Activated CD4-positive, alpha-beta T cell treated with anti-CD3 and anti-CD28 coated beads, Interleukin-2, amount 10 ng/mL, durations not matched to agents 24 days and 14 days (primary cell): Measurements from ENCODE around the gene ABI3BP. TPM values are rescaled to one million over a fixed set of nuclear protein-coding genes. Genes with fewer than 3 reads are reported as not detected.
"Not testable (repeated sequence)": the region's sequence is repeated elsewhere in the genome, so short reads cannot be mapped to it uniquely, and the experiment has no call there.

Experiments used
- DNase-seq: peaks from one replicate; pipeline ENCODE4 v3.0.0; 2022
- H3K27ac Mint-ChIP-seq: one replicate; pipeline ENCODE4 v1.8.0; 2022; ENCODE audit warnings: mild to moderate bottlenecking, mixed read lengths
- H3K27me3 Mint-ChIP-seq: one replicate; pipeline ENCODE4 v1.8.0; 2022; ENCODE audit warnings: mixed read lengths
- H3K36me3 Mint-ChIP-seq: one replicate; pipeline ENCODE4 v1.8.0; 2022; ENCODE audit warnings: low read depth, mild to moderate bottlenecking, mixed read lengths
- H3K4me1 Mint-ChIP-seq: one replicate; pipeline ENCODE4 v1.8.0; 2021; ENCODE audit warnings: mixed read lengths
- H3K4me3 Mint-ChIP-seq: one replicate; pipeline ENCODE4 v1.8.0; 2022; ENCODE audit warnings: mild to moderate bottlenecking, moderate library complexity, mixed read lengths
- H3K9me3 Mint-ChIP-seq: one replicate; pipeline ENCODE4 v1.8.0; 2021; ENCODE audit warnings: mixed read lengths
- intact Hi-C: fragments of 100-400 bp; cut with micrococcal nuclease; formaldehyde crosslinking; loops from one replicate; pipeline ENCODE4 v1.15.1; 2023
- total RNA-seq: library from RNA; stranded (reverse); gene quantifications from 2 replicates; pipeline ENCODE4 v1.2.3, GENCODE V29; 2022

The ABI3BP gene
- total RNA-seq, 1 donor from 2014 or later, result not detected

DNA sequence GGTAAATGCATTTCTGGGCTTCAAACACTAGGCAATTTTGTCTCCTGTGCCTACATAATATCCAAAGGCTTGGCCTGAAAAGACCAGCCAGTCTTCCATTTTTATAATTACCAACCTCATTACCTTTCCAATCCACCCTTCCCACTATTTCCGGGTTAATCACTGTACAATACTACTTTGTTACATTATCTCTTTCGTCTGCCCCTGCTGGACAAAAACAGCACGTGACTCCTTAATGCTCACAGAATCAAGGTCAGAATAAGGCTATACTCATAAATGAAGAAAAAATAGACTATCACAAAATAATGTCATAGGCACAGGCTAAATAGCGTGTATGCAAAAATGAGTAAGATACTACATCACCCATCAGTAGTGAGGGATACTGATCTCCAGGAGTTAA is 40.1 kb downstream of the ABI3BP start:
- no peak overlapping the region for H3K27ac Mint-ChIP-seq
- H3K9me3 Mint-ChIP-seq, result no peaks in the 10 kb centered on the region
- no peaks in the 10 kb centered on the region for H3K4me1 Mint-ChIP-seq
- intact Hi-C loops, result no loop called here
- no peaks in the 10 kb centered on the region for H3K27me3 Mint-ChIP-seq
- H3K4me3 Mint-ChIP-seq, result no peak overlapping the region
- DNase-seq, result no peak
- H3K36me3 Mint-ChIP-seq, result no peaks in the 10 kb centered on the region

DNA sequence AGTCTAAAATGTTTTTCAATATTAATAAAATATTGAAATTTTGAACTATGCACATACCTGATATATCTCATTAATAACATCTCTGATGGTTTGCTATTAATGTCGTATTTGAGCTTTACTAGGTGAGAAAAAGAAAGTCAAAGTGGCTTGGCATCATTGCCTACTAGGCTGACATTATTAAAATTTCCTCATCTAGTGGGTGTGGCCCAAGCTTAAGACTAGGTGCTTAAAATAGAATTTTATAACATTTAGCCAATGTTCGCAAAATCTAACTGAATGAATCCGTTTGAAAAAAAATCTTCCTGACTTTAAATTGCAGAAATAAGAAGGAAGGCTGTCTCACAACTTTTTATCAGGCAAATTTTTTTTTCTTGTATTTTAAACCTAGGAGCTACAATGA is 46.1 kb downstream of the ABI3BP start:
- Mint-ChIP-seq H3K27ac (no peak overlapping the region), H3K27me3 (no peaks in the 10 kb centered on the region), H3K36me3 (no peaks in the 10 kb centered on the region), H3K4me1 (no peaks in the 10 kb centered on the region), H3K9me3 (no peaks in the 10 kb centered on the region), H3K4me3 (no peak overlapping the region)
- DNase-seq, result no peak
- intact Hi-C loops, result no loop called here

DNA sequence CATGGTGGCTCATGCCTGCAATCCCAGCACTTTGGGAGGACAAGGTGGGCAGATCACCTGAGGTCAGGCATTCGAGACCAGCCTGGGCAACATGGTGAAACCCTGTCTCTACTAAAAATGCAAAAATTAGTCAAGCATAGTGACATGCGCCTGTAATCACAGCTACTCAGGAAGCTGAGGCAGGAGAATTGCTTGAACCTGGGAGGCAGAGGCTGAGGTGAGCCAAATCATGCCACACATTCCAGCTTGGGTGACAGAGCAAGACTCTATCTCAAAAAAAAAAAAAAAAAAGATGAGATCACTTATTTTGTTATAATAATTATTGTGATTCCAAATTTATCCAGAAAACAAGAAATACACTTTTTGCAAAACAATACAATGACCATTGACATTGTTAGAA is 47.1 kb downstream of the ABI3BP start:
- H3K4me3 Mint-ChIP-seq, H3K27ac Mint-ChIP-seq, H3K27me3 Mint-ChIP-seq, DNase-seq, H3K9me3 Mint-ChIP-seq, H3K36me3 Mint-ChIP-seq, intact Hi-C loops, H3K4me1 Mint-ChIP-seq: not testable (repeated sequence)

DNA sequence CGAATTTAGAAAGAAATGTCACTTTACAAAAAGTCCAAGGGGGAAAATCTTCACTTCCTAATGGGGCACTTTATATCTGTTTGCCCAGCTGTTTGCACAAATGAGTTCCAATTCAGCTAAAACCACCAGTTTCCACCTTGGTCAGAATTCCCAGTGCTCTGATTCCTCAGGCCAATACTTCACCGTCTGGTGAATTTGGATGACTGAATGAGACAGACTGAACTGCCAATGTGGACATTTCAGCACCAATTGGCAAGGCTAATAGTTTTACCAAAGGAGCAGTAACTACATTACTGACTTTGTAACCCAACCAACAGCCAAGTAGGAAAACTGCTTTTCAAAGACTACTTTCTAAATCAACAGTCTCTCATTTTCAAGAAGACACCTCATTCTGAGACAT is 51.8 kb downstream of the ABI3BP start:
- Mint-ChIP-seq H3K4me3 (no peak overlapping the region), H3K27ac (no peak overlapping the region), H3K27me3 (no peaks in the 10 kb centered on the region), H3K9me3 (no peaks in the 10 kb centered on the region), H3K36me3 (no peaks in the 10 kb centered on the region), H3K4me1 (no peaks in the 10 kb centered on the region)
- intact Hi-C loops, result no loop called here
- DNase-seq, result no peak

DNA sequence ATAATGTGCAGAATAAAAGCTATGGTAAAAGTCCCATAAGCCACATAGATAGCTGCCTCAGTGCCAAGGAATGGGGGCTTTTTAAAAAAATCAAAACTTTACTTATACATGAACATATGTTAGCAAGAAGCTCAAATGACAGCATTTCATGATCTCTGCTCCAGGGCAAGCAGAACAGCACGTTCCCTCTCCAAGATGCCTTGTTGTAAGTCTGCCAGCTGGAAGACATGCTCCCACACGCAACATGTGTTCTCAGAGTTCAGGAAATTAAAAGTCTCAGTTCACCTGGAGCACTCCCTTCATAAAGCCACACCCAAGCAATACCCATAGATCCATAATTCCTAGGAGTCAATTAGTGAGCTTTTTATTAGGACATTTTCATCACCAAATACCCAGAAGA is 52.2 kb downstream of the ABI3BP start:
- Mint-ChIP-seq H3K27me3 (no peaks in the 10 kb centered on the region), H3K4me3 (no peak overlapping the region), H3K36me3 (no peaks in the 10 kb centered on the region), H3K4me1 (no peaks in the 10 kb centered on the region), H3K9me3 (no peaks in the 10 kb centered on the region), H3K27ac (no peak overlapping the region)
- intact Hi-C loops, result no loop called here
- DNase-seq, result no peak

DNA sequence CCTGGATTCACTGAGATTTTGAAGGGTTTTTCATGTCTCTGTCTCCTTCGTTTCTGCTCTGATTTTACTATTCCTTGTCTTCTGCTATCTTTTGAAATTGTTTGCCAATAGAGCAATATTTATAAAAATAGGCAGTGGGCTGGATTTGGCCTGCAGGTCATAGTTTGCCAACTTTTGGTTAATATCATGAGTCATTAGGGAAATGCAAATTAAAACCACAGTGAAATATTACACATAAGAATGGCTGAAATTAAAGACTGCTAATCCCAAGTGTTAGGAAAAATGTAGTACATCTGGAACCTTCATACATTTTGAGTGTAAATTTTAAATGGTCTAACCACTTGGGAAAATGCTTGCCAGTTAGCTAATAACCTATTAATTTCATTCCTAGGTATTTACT is 56.3 kb downstream of the ABI3BP start:
- intact Hi-C loops, result no loop called here
- Mint-ChIP-seq H3K27ac (no peak overlapping the region), H3K27me3 (no peaks in the 10 kb centered on the region), H3K9me3 (no peaks in the 10 kb centered on the region), H3K4me3 (no peak overlapping the region), H3K36me3 (no peaks in the 10 kb centered on the region), H3K4me1 (no peaks in the 10 kb centered on the region)
- DNase-seq, result no peak

GRCh38 chr3:100932491-100932890 is 60.7 kb downstream of the ABI3BP start:
- H3K9me3 Mint-ChIP-seq, result no peaks in the 10 kb centered on the region
- H3K4me3 Mint-ChIP-seq, result no peak overlapping the region
- no peak overlapping the region for H3K27ac Mint-ChIP-seq
- no peaks in the 10 kb centered on the region for H3K27me3 Mint-ChIP-seq
- H3K36me3 Mint-ChIP-seq, result no peaks in the 10 kb centered on the region
- intact Hi-C loops, result no loop called here
- DNase-seq, result no peak
- H3K4me1 Mint-ChIP-seq, result no peaks in the 10 kb centered on the region

DNA sequence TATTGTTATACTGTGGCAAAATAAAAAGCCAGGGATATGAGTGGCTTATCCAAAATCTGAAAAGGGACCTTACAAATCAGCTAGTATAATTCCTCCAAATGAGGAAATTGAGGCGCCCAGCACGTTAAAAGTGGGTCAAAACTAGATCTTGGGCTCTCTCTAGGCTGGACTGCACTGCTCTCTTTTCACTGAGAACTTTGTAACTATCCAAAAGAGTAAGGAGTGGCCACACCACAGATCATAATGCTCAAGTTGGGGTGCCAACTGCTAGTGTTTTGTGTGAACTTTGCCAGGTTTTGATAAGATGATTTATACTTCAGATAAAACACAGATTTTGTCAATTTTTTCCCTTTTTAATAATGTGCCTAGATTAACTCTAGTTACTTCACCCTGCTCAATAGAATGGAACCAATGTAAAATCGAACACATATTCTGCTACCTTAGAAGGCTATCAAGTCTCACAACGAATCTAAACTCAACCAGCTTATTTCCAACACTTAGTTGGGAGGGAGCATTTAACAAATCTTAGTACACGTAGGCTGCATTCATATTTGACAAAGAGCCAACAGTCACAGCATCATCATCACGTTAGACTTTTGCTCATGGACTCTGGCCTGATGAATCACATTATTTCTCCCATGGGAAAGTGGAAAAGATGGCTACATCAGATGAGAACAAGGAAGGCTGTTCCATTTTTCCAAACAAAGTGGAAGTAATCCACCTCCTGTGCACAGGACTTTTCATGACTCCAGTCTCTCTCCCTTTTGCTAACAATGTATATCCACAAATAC is 64.4 kb downstream of the ABI3BP start:
- DNase-seq, result no peak
- no peaks in the 10 kb centered on the region for H3K4me1 Mint-ChIP-seq
- no peaks in the 10 kb centered on the region for H3K27me3 Mint-ChIP-seq
- no peak overlapping the region for H3K27ac Mint-ChIP-seq
- H3K9me3 Mint-ChIP-seq, result no peaks in the 10 kb centered on the region
- no peaks in the 10 kb centered on the region for H3K36me3 Mint-ChIP-seq
- intact Hi-C loops, result no loop called here
- no peak overlapping the region for H3K4me3 Mint-ChIP-seq

DNA sequence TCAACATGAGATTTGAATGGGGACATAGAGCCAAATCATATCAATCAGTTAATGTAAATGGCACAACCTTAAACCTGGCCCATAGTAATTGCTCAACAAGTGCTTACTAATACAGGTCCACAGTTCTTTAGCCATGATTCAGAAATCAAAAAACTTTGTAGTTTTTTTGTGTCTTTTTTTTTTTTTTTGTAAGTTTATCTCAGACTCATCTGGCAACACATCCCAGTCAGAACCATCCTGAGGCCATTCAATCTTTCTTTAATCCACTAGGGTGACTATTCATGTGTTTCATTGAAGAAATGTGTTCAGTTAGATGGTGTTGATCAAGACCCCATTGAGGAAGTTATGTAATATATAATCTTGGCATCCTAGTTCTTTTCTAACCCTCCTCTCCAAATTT is 65.4 kb downstream of the ABI3BP start:
- DNase-seq, result no peak
- H3K4me1 Mint-ChIP-seq, result no peaks in the 10 kb centered on the region
- intact Hi-C loops, result no loop called here
- H3K27ac Mint-ChIP-seq, result no peak overlapping the region
- H3K9me3 Mint-ChIP-seq, result no peaks in the 10 kb centered on the region
- H3K36me3 Mint-ChIP-seq, result no peaks in the 10 kb centered on the region
- H3K27me3 Mint-ChIP-seq, result peaks cover 2% of the 10 kb centered on the region
- no peak overlapping the region for H3K4me3 Mint-ChIP-seq

GRCh38 chr3:100915706-100916495 is 77.3 kb downstream of the ABI3BP start:
- no peak overlapping the region for H3K27ac Mint-ChIP-seq
- DNase-seq, result no peak
- intact Hi-C loops, result no loop called here
- H3K4me1 Mint-ChIP-seq, result no peaks in the 10 kb centered on the region
- no peaks in the 10 kb centered on the region for H3K9me3 Mint-ChIP-seq
- no peaks in the 10 kb centered on the region for H3K27me3 Mint-ChIP-seq
- H3K36me3 Mint-ChIP-seq, result no peaks in the 10 kb centered on the region
- H3K4me3 Mint-ChIP-seq, result no peak overlapping the region

DNA sequence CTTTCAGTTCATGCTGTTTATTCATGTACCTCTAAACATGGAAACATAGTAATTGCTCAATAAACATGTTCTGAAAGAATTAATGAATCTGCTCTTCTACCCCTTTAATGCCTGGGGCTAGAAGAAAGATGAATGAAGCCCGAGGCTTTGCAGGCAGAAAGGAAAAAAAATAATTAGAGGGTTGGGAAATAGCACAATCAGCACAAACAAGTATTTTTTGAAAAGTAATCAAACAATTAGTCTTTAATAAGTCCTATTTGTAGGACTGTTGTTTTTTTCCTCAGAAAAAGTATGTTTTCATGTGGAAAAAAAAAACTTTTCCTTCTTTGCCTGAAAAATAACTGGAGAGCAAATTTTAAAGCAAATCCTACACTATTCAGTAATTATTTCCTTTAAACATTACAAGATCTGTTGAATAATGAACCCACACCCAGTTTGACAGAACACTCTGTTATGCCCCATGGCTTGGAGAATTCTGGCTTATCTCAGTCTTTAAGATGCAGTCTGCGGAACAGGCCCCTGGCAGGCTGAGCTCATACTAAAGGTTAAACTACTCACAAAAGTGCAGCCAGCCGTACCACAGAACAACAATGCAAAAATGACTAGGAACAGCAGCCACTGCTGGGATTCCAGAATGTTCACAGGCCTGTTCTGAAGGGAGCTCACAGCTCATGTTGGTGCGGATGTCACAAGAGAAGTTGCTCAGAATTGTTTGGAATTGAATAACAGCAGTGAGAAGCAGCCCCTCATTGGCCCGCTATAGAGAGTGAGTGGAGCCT is 79.2 kb downstream of the ABI3BP start:
- Mint-ChIP-seq H3K9me3 (no peaks in the 10 kb centered on the region), H3K4me1 (no peaks in the 10 kb centered on the region), H3K27me3 (no peaks in the 10 kb centered on the region), H3K36me3 (no peaks in the 10 kb centered on the region), H3K4me3 (no peak overlapping the region), H3K27ac (no peak overlapping the region)
- DNase-seq, result no peak
- intact Hi-C loops, result no loop called here

DNA sequence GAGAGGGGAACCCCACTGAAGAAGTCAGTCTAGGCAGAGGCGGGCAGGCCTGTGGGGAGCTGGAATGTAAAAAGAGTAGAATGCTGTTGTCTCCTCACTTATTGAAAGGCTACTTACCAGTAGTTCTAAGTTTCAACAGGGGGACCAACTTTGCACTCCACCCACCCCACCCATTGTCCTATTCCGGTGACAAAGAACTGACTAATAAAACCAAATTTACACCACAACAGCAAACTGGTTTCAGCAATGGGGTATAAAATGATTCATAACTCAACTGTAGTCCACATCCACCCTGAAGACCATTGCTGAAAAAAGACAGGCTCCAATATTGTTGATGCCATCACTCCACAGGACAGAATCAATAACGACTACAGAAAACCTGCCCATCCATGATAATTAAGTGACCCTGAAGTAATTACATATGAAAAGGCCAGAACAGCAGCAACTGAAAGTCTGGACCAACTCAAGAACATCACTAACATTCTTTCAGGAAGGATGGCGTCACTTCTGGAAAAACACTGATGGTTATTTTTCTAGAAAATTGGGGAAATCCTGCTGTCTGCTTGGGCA is 80.2 kb downstream of the ABI3BP start:
- no peaks in the 10 kb centered on the region for H3K27me3 Mint-ChIP-seq
- no peaks in the 10 kb centered on the region for H3K4me1 Mint-ChIP-seq
- no peaks in the 10 kb centered on the region for H3K9me3 Mint-ChIP-seq
- H3K36me3 Mint-ChIP-seq, result no peaks in the 10 kb centered on the region
- no peak overlapping the region for H3K4me3 Mint-ChIP-seq
- no peak overlapping the region for H3K27ac Mint-ChIP-seq
- intact Hi-C loops, result no loop called here
- DNase-seq, result no peak

- Mint-ChIP-seq H3K36me3 (no peaks in the 10 kb centered on the region), H3K27ac (no peak overlapping the region), H3K4me3 (no peak overlapping the region), H3K9me3 (no peaks in the 10 kb centered on the region), H3K4me1 (no peaks in the 10 kb centered on the region), H3K27me3 (no peaks in the 10 kb centered on the region)
- intact Hi-C loops, result no loop called here
- no peak for DNase-seq
These were observed 80.7 kb downstream of the ABI3BP start for GRCh38 chr3:100912571-100912970.

GRCh38 chr3:100911956-100912355 is 81.3 kb downstream of the ABI3BP start:
- Mint-ChIP-seq H3K4me1 (no peaks in the 10 kb centered on the region), H3K36me3 (no peaks in the 10 kb centered on the region), H3K27me3 (no peaks in the 10 kb centered on the region), H3K4me3 (no peak overlapping the region), H3K9me3 (no peaks in the 10 kb centered on the region), H3K27ac (no peak overlapping the region)
- no peak for DNase-seq
- intact Hi-C loops, result no loop called here
